Testis (tissue), 3 donors: Measurements from ENCODE around the gene ADAMTS12. TPM values are rescaled to one million over a fixed set of nuclear protein-coding genes. Genes with fewer than 3 reads are reported as not detected.

ENCODE experiments used
- DNase-seq: peaks from one replicate; pipeline ENCODE4 v3.0.0-alpha.2; 2019
- H3K27ac ChIP-seq, 2 donors: fragments of 200-600 bp; sonication (generic); one replicate each; pipeline ENCODE4 v1.5.1; 2019
- H3K27me3 ChIP-seq: fragments of 200-600 bp; sonication (generic); one replicate; pipeline ENCODE4 v1.5.1; 2019
- H3K36me3 ChIP-seq: fragments of 200-600 bp; sonication (generic); one replicate; pipeline ENCODE4 v1.5.1; 2017; ENCODE audit warnings: low read depth; ENCODE audit errors: missing control alignments
- H3K4me1 ChIP-seq: fragments of 200-600 bp; sonication (generic); one replicate; pipeline ENCODE4 v1.5.1; 2019
- H3K4me3 ChIP-seq, 2 donors: fragments of 200-600 bp; sonication (generic); one replicate each; pipeline ENCODE4 v1.5.1; 2017 to 2019
- H3K9me3 ChIP-seq: fragments of 200-600 bp; sonication (generic); one replicate; pipeline ENCODE4 v1.5.1; 2017
- CTCF ChIP-seq, 3 experiments: fragments of 450-650 bp in 2 of 3; fragments of 200-600 bp in 1 of 3; sonication (generic) in 1 of 3; IDR thresholded peaks; one replicate each; pipeline ENCODE4 v1.5.1; 2016 to 2019; ENCODE audit warnings: antibody characterized with exemption in 3 of 3, mild to moderate bottlenecking in 2 of 3, moderate library complexity in 1 of 3
- POLR2A ChIP-seq: fragments of 450-650 bp; IDR thresholded peaks from one replicate; pipeline ENCODE4 v1.6.1; 2017; ENCODE audit warnings: antibody characterized with exemption, mild to moderate bottlenecking, moderate library complexity
- WGBS, 2 donors: methylation state at CpG; one replicate each; pipeline ENCODE4 v1.1.5; 2018; 5-methylcytosine and 5-hydroxymethylcytosine counted together
- intact Hi-C: fragments of 100-400 bp; cut with DNase I; formaldehyde crosslinking; loops from one replicate; pipeline ENCODE4 v1.15.1; 2023; ENCODE audit warnings: low total_unique reads
- polyA plus RNA-seq: library from polyadenylated mRNA; stranded (reverse); fragments of 350-450 nt; fragmentation: Illumina TruSeq; extraction: RNeasy Lipid Tissue Mini Kit (QIAGEN cat#74804); gene quantifications from one replicate; pipeline ENCODE4 v1.2.3, GENCODE V29; 2014; ENCODE audit warnings: low read depth, low replicate concordance; ENCODE audit not compliant: insufficient read depth
- total RNA-seq, 2 donors: library from RNA; depleted of rRNA; stranded (reverse); fragments of >200 nt; gene quantifications; one replicate each; pipeline ENCODE4 v1.2.3, GENCODE V29; 2016

ADAMTS12 gene
- total and polyA plus RNA-seq, 3 donors from 2014 or later = 4.9 to 9.3 (median 7.5) TPM

GRCh38 chr5:33850100-33850594, 41.6 kb downstream of the ADAMTS12 start:
- H3K27ac ChIP-seq = no peak overlapping the region
- H3K27me3 ChIP-seq = no peaks in the 10 kb centered on the region
- peak; percentile 23 for DNase-seq
- TF ChIP-seq POLR2A (no peak), CTCF (IDR thresholded peaks at IDR 0.05) (no peak)
- no peaks in the 10 kb centered on the region for H3K9me3 ChIP-seq
- H3K36me3 ChIP-seq = no peaks in the 10 kb centered on the region
- H3K4me3 ChIP-seq = no peak overlapping the region
- H3K4me1 ChIP-seq = peaks cover 36% of the 10 kb centered on the region
- intact Hi-C loops = no loop called here
- 75 to 89% methylated on average over 9 of the region's 9 CpGs for WGBS, 2 donors

- 83 to 89% methylated on average over 2 of the region's 2 CpGs for WGBS, 2 donors
- H3K27me3 ChIP-seq = no peaks in the 10 kb centered on the region
- peaks cover 24% of the 10 kb centered on the region for H3K4me1 ChIP-seq
- TF ChIP-seq POLR2A (no peak), CTCF (IDR thresholded peaks at IDR 0.05) (no peak)
- no peaks in the 10 kb centered on the region for H3K9me3 ChIP-seq
- H3K27ac ChIP-seq = no peak overlapping the region
- no peak for DNase-seq
- H3K4me3 ChIP-seq = no peak overlapping the region
- intact Hi-C loops = no loop called here
- H3K36me3 ChIP-seq = no peaks in the 10 kb centered on the region
These were observed 43.2 kb downstream of the ADAMTS12 start for GRCh38 chr5:33848554-33848953.

GRCh38 chr5:33846851-33847250, 44.9 kb downstream of the ADAMTS12 start:
- TF ChIP-seq CTCF (IDR thresholded peaks at IDR 0.05) (no peak), POLR2A (no peak)
- intact Hi-C loops = no loop called here
- Histone ChIP-seq H3K4me3 (no peak overlapping the region), H3K27me3 (no peaks in the 10 kb centered on the region), H3K9me3 (no peaks in the 10 kb centered on the region), H3K4me1 (peaks cover 27% of the 10 kb centered on the region), H3K36me3 (no peaks in the 10 kb centered on the region), H3K27ac (no peak overlapping the region)
- 60 to 67% methylated on average over 2 of the region's 2 CpGs for WGBS, 2 donors
- no peak for DNase-seq

GRCh38 chr5:33843579-33843978, 48.2 kb downstream of the ADAMTS12 start:
- H3K36me3 ChIP-seq = no peaks in the 10 kb centered on the region
- WGBS, 2 donors = 94 to 96% methylated on average over 3 of the region's 3 CpGs
- no peaks in the 10 kb centered on the region for H3K27me3 ChIP-seq
- no peak overlapping the region for H3K27ac ChIP-seq
- intact Hi-C loops = no loop called here
- TF ChIP-seq POLR2A (no peak), CTCF (IDR thresholded peaks at IDR 0.05) (no peak)
- H3K4me3 ChIP-seq = no peak overlapping the region
- no peak for DNase-seq
- H3K4me1 ChIP-seq = peaks cover 32% of the 10 kb centered on the region
- H3K9me3 ChIP-seq = no peaks in the 10 kb centered on the region

GRCh38 chr5:33842456-33842855, 49.3 kb downstream of the ADAMTS12 start:
- intact Hi-C loops = no loop called here
- Histone ChIP-seq H3K4me1 (peaks cover 32% of the 10 kb centered on the region), H3K9me3 (no peaks in the 10 kb centered on the region), H3K27ac (no peak overlapping the region), H3K27me3 (no peaks in the 10 kb centered on the region), H3K4me3 (no peak overlapping the region), H3K36me3 (no peaks in the 10 kb centered on the region)
- DNase-seq = no peak
- 68 to 72% methylated on average over 2 of the region's 2 CpGs for WGBS, 2 donors
- TF ChIP-seq CTCF (IDR thresholded peaks at IDR 0.05) (no peak), POLR2A (no peak)
